SK-N-SH treated with all-trans-retinoic acid at 6 μM for 48 hours (cell line): Measurements from ENCODE around the gene SLC5A8.

ENCODE experiments used
- ATAC-seq: fragments of 200-7000 bp; cut with Tn5 transposase; 3 replicates; pipeline ENCODE4 v1.9.1; 2020; ENCODE audit warnings: mild to moderate bottlenecking, moderate library complexity
- BACH2 ChIP-seq: fragments of 250-450 bp; sonication (Bioruptor Pico); IDR thresholded peaks from 2 replicates; pipeline ENCODE4 v1.9.0; 2021; ENCODE audit warnings: mild to moderate bottlenecking, borderline replicate concordance
- CSDC2 ChIP-seq: fragments of 250-450 bp; sonication (Bioruptor Pico); IDR thresholded peaks from 2 replicates; pipeline ENCODE4 v1.5.0; 2020; ENCODE audit warnings: mild to moderate bottlenecking, moderate library complexity
- ESRRG ChIP-seq: fragments of 250-450 bp; sonication (Bioruptor Pico); IDR thresholded peaks from 2 replicates; pipeline ENCODE4 v1.6.1; 2021; ENCODE audit warnings: mild to moderate bottlenecking
- GLIS3 ChIP-seq: fragments of 250-450 bp; sonication (Bioruptor Pico); IDR thresholded peaks from 2 replicates; pipeline ENCODE4 v1.5.0; 2020; ENCODE audit warnings: mild to moderate bottlenecking, moderate library complexity
- ISL1 ChIP-seq: fragments of 250-450 bp; sonication (Bioruptor Pico); IDR thresholded peaks from 2 replicates; pipeline ENCODE4 v2.1.2; 2022; ENCODE audit warnings: mild to moderate bottlenecking, moderate library complexity
- OSR1 ChIP-seq: fragments of 250-450 bp; sonication (Bioruptor Pico); IDR thresholded peaks from 2 replicates; pipeline ENCODE4 v1.8.0; 2022; ENCODE audit warnings: moderate library complexity, mild to moderate bottlenecking, inconsistent platforms
- RARB ChIP-seq: fragments of 250-450 bp; sonication (Bioruptor Pico); IDR thresholded peaks from 2 replicates; pipeline ENCODE4 v1.8.0; 2021; ENCODE audit warnings: mild to moderate bottlenecking, moderate library complexity
- SNAI2 ChIP-seq: fragments of 250-450 bp; sonication (Bioruptor Pico); IDR thresholded peaks from 2 replicates; pipeline ENCODE4 v1.5.0; 2020; ENCODE audit warnings: mild to moderate bottlenecking, moderate library complexity
- TCF4 ChIP-seq: fragments of 250-450 bp; sonication (Bioruptor Pico); IDR thresholded peaks from 2 replicates; pipeline ENCODE4 v1.8.0; 2021; ENCODE audit warnings: mild to moderate bottlenecking, moderate library complexity, borderline replicate concordance
- TOX ChIP-seq: fragments of 250-450 bp; sonication (Bioruptor Pico); IDR thresholded peaks from 2 replicates; pipeline ENCODE4 v1.8.0; 2021; ENCODE audit warnings: mild to moderate bottlenecking, moderate library complexity, borderline replicate concordance
- ZC3H10 ChIP-seq: fragments of 250-450 bp; sonication (Bioruptor Pico); IDR thresholded peaks from 2 replicates; pipeline ENCODE4 v1.5.1; 2021; ENCODE audit warnings: mild to moderate bottlenecking, moderate library complexity
- ZFP3 ChIP-seq: fragments of 250-450 bp; sonication (Bioruptor Pico); IDR thresholded peaks from 2 replicates; pipeline ENCODE4 v1.5.0; 2020; ENCODE audit warnings: mild to moderate bottlenecking, moderate library complexity
- ZFP30 ChIP-seq: fragments of 450-650 bp; formaldehyde crosslinking; IDR thresholded peaks from 2 replicates; pipeline ENCODE4 v1.5.0; 2022; ENCODE audit warnings: mild to moderate bottlenecking, moderate library complexity
- ZNF70 ChIP-seq: fragments of 450-650 bp; formaldehyde crosslinking; IDR thresholded peaks from 2 replicates; pipeline ENCODE4 v1.5.0; 2020; ENCODE audit warnings: mild to moderate bottlenecking, moderate library complexity
- ZNF8 ChIP-seq: fragments of 450-650 bp; formaldehyde crosslinking; IDR thresholded peaks from 2 replicates; pipeline ENCODE4 v1.5.0; 2020; ENCODE audit warnings: mild to moderate bottlenecking, moderate library complexity
- TF ChIP-seq, protein P1 (sequence below): fragments of 250-450 bp; sonication (Bioruptor Pico); IDR thresholded peaks from 2 replicates; pipeline ENCODE4 v1.8.0; 2020; ENCODE audit warnings: mild to moderate bottlenecking, moderate library complexity, borderline replicate concordance
- TF ChIP-seq, protein P2 (sequence below): fragments of 250-450 bp; sonication (Bioruptor Pico); IDR thresholded peaks from 2 replicates; pipeline ENCODE4 v1.5.0; 2020; ENCODE audit warnings: mild to moderate bottlenecking, moderate library complexity
- TF ChIP-seq, protein P3 (sequence below): fragments of 250-450 bp; sonication (Bioruptor Pico); IDR thresholded peaks from 2 replicates; pipeline ENCODE4 v1.5.1; 2021; ENCODE audit warnings: mild to moderate bottlenecking, moderate library complexity
- TF ChIP-seq, protein P4 (sequence below): fragments of 250-450 bp; sonication (Bioruptor Pico); IDR thresholded peaks from 2 replicates; pipeline ENCODE4 v1.5.1; 2020; ENCODE audit warnings: low read depth, mild to moderate bottlenecking, moderate library complexity
- TF ChIP-seq, protein P5 (sequence below): fragments of 250-450 bp; sonication (Bioruptor Pico); IDR thresholded peaks from 2 replicates; pipeline ENCODE4 v1.8.0; 2021; ENCODE audit warnings: low read depth, mild to moderate bottlenecking, moderate library complexity, borderline replicate concordance

Gene SLC5A8

DNA sequence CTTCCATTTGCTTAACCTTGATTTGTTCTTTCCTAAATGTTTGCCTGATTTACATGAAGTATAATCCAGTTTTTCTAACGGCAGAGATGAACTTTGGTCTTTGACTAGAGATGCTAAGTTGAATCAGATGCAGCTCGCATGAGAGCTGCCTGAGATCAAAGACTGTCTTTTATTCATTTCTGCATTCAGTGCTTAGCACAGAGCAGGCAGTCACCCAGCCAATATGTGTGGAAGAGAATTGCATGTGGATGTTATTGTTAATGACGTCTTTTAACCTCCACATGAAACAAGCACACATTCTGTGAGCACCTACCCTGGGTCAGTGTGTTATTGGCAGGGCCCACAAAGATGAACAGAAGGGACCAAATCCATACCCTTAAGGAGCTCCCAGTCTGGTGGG, 99.2 kb downstream of the SLC5A8 start:
- TF ChIP-seq ISL1 (CRISPR knock-in tag) (no peak), CSDC2 (CRISPR knock-in tag) (no peak), ZFP30 (CRISPR knock-in tag) (no peak), SNAI2 (CRISPR knock-in tag) (no peak), TCF4 (CRISPR knock-in tag) (no peak), TOX (no peak), ZNF8 (no peak), ESRRG (CRISPR knock-in tag) (no peak), ZFP3 (no peak), OSR1 (CRISPR knock-in tag) (no peak), GLIS3 (no peak), ZNF70 (CRISPR knock-in tag) (no peak)
- TF ChIP-seq, protein P1, sequence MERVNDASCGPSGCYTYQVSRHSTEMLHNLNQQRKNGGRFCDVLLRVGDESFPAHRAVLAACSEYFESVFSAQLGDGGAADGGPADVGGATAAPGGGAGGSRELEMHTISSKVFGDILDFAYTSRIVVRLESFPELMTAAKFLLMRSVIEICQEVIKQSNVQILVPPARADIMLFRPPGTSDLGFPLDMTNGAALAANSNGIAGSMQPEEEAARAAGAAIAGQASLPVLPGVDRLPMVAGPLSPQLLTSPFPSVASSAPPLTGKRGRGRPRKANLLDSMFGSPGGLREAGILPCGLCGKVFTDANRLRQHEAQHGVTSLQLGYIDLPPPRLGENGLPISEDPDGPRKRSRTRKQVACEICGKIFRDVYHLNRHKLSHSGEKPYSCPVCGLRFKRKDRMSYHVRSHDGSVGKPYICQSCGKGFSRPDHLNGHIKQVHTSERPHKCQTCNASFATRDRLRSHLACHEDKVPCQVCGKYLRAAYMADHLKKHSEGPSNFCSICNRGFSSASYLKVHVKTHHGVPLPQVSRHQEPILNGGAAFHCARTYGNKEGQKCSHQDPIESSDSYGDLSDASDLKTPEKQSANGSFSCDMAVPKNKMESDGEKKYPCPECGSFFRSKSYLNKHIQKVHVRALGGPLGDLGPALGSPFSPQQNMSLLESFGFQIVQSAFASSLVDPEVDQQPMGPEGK, result no peak
- TF ChIP-seq, protein P2, sequence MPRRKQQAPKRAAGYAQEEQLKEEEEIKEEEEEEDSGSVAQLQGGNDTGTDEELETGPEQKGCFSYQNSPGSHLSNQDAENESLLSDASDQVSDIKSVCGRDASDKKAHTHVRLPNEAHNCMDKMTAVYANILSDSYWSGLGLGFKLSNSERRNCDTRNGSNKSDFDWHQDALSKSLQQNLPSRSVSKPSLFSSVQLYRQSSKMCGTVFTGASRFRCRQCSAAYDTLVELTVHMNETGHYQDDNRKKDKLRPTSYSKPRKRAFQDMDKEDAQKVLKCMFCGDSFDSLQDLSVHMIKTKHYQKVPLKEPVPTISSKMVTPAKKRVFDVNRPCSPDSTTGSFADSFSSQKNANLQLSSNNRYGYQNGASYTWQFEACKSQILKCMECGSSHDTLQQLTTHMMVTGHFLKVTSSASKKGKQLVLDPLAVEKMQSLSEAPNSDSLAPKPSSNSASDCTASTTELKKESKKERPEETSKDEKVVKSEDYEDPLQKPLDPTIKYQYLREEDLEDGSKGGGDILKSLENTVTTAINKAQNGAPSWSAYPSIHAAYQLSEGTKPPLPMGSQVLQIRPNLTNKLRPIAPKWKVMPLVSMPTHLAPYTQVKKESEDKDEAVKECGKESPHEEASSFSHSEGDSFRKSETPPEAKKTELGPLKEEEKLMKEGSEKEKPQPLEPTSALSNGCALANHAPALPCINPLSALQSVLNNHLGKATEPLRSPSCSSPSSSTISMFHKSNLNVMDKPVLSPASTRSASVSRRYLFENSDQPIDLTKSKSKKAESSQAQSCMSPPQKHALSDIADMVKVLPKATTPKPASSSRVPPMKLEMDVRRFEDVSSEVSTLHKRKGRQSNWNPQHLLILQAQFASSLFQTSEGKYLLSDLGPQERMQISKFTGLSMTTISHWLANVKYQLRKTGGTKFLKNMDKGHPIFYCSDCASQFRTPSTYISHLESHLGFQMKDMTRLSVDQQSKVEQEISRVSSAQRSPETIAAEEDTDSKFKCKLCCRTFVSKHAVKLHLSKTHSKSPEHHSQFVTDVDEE (CRISPR knock-in tag), result no peak
- TF ChIP-seq, protein P3, sequence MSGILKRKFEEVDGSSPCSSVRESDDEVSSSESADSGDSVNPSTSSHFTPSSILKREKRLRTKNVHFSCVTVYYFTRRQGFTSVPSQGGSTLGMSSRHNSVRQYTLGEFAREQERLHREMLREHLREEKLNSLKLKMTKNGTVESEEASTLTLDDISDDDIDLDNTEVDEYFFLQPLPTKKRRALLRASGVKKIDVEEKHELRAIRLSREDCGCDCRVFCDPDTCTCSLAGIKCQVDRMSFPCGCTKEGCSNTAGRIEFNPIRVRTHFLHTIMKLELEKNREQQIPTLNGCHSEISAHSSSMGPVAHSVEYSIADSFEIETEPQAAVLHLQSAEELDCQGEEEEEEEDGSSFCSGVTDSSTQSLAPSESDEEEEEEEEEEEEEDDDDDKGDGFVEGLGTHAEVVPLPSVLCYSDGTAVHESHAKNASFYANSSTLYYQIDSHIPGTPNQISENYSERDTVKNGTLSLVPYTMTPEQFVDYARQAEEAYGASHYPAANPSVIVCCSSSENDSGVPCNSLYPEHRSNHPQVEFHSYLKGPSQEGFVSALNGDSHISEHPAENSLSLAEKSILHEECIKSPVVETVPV (CRISPR knock-in tag), result no peak
- no peak for ATAC-seq

DNA sequence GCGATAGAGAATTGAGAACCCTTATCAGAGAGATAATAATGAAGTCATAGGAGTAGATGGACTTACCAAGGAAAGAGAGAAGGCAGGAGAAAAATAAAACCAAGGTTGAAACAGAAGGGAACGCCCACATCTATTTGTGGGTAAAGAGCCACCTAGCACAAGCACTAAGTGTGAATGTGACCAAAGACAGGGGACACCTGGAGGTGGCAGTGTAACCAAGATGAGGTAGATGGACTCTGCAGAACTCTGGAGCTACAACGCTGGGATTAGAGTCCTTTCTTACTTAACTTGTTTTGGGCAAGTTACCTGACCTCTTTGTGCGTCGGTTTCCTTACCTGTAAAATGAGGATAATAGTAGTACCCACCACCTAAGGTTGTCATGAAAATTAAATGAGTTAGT, 101.9 kb downstream of the SLC5A8 start:
- no peak for TF ChIP-seq ESRRG (CRISPR knock-in tag)
- no peak for TF ChIP-seq ZC3H10 (CRISPR knock-in tag)
- TF ChIP-seq TOX, result no peak
- no peak for TF ChIP-seq SNAI2 (CRISPR knock-in tag)
- TF ChIP-seq, protein P4, sequence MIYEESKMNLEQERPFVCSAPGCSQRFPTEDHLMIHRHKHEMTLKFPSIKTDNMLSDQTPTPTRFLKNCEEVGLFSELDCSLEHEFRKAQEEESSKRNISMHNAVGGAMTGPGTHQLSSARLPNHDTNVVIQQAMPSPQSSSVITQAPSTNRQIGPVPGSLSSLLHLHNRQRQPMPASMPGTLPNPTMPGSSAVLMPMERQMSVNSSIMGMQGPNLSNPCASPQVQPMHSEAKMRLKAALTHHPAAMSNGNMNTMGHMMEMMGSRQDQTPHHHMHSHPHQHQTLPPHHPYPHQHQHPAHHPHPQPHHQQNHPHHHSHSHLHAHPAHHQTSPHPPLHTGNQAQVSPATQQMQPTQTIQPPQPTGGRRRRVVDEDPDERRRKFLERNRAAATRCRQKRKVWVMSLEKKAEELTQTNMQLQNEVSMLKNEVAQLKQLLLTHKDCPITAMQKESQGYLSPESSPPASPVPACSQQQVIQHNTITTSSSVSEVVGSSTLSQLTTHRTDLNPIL (CRISPR knock-in tag), result no peak
- TF ChIP-seq, protein P2 (CRISPR knock-in tag), result no peak
- no peak for TF ChIP-seq ZNF8
- no peak for TF ChIP-seq ISL1 (CRISPR knock-in tag)
- TF ChIP-seq, protein P3 (CRISPR knock-in tag), result no peak
- TF ChIP-seq, protein P5, sequence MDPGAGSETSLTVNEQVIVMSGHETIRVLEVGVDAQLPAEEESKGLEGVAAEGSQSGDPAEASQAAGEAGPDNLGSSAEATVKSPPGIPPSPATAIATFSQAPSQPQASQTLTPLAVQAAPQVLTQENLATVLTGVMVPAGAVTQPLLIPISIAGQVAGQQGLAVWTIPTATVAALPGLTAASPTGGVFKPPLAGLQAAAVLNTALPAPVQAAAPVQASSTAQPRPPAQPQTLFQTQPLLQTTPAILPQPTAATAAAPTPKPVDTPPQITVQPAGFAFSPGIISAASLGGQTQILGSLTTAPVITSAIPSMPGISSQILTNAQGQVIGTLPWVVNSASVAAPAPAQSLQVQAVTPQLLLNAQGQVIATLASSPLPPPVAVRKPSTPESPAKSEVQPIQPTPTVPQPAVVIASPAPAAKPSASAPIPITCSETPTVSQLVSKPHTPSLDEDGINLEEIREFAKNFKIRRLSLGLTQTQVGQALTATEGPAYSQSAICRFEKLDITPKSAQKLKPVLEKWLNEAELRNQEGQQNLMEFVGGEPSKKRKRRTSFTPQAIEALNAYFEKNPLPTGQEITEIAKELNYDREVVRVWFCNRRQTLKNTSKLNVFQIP (CRISPR knock-in tag), result no peak
- no peak for TF ChIP-seq ZNF70 (CRISPR knock-in tag)
- no peak for TF ChIP-seq RARB
- no peak for TF ChIP-seq ZFP3
- TF ChIP-seq TCF4 (CRISPR knock-in tag), result no peak
- TF ChIP-seq GLIS3, result no peak
- TF ChIP-seq BACH2, result no peak
- TF ChIP-seq, protein P1, result no peak
- TF ChIP-seq CSDC2 (CRISPR knock-in tag), result no peak
- TF ChIP-seq, all 23 proteins: peak for 0
- ATAC-seq, result no peak
